VCaP (cell line): ENCODE data around the gene ZDHHC14.
A peak's percentile ranks its signal among the peaks of the same experiment; 100 is the strongest.

Experiments
- H3K27ac ChIP-seq: fragments of 450-650 bp; 2 replicates; pipeline ENCODE4 v1.5.1; 2017
- CTCF ChIP-seq: fragments of 450-650 bp; conservative IDR thresholded peaks from 2 replicates; pipeline ENCODE4 v1.5.1; 2017; ENCODE audit warnings: mild to moderate bottlenecking, moderate library complexity

ZDHHC14 gene

GRCh38 chr6:157560691-157561413 lies 179.9 kb downstream of the ZDHHC14 start:
- no peak overlapping the region for H3K27ac ChIP-seq
- no peak for TF ChIP-seq CTCF

GRCh38 chr6:157561414-157561790 lies 180.4 kb downstream of the ZDHHC14 start:
- no peak overlapping the region for H3K27ac ChIP-seq

GRCh38 chr6:157561929-157562810 lies 181.2 kb downstream of the ZDHHC14 start:
- no peak overlapping the region for H3K27ac ChIP-seq
- no peak for TF ChIP-seq CTCF

More at GRCh38 chr6:157561414-157561790, 180.4 kb downstream of the ZDHHC14 start:
- no peak for TF ChIP-seq CTCF

GRCh38 chr6:157562997-157563396 lies 182.0 kb downstream of the ZDHHC14 start:
- no peak overlapping the region for H3K27ac ChIP-seq
- TF ChIP-seq CTCF, result no peak

- no peak overlapping the region for H3K27ac ChIP-seq
- TF ChIP-seq CTCF, result no peak
Observed at GRCh38 chr6:157563611-157564284, 182.8 kb downstream of the ZDHHC14 start.

GRCh38 chr6:157568702-157569101 lies 187.7 kb downstream of the ZDHHC14 start:
- TF ChIP-seq CTCF, result no peak

GRCh38 chr6:157569543-157569942 lies 188.6 kb downstream of the ZDHHC14 start:
- H3K27ac ChIP-seq, result peak overlapping the region; percentile 54
- TF ChIP-seq CTCF, result no peak

More at GRCh38 chr6:157568702-157569101, 187.7 kb downstream of the ZDHHC14 start:
- H3K27ac ChIP-seq, result no peak overlapping the region
